HG03060 (cell line): ENCODE measurements around the gene PLS1.
"Not testable (repeated sequence)": the region's sequence is repeated elsewhere in the genome, so short reads cannot be mapped to it uniquely, and the experiment has no call there.

Experiments used
- ATAC-seq: cut with Tn5 transposase; IDR thresholded peaks from one replicate; pipeline ENCODE4 v1.9.1; 2021; ENCODE audit warnings: low read depth, moderate number of reproducible peaks; ENCODE audit not compliant: unreplicated experiment

Gene PLS1

DNA sequence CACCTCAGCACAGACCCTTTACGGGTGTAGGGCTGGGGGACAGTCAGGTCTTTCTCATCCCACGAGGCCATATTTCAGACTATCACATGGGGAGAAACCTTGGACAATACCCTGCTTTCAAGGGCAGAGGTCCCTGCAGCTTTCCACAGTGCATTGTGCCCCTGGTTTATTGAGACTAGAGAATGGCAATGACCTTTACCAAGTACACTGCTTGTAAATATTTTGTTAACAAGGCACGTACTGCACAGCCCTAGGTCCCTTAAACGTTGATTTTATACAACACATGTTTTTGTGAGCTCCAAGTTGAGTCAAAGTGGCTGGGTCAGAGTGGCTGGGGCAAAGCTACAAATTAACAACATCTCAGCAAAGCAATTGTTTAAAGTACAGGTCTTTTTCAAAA lies 156.4 kb downstream of the PLS1 start:
- not testable (repeated sequence) for ATAC-seq

DNA sequence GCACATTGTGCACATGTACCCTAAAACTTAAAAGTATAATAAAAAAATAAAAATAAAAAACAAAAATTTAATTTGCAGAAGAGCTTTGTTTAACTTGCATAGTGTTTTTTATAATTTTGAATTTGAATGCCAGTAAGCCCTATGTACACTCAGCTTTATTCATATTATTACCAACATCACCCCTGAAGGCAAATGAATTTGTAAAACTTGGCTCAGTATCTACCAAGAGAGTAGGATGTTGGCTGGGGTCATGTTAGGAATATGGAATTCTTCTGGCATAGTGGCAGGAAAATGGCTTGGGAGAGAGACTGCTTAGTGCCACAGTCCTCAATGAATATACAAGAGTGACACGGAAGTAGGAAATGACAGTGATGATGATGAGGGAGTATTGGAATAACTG lies 158.3 kb downstream of the PLS1 start:
- no peak for ATAC-seq
